Coronary artery (tissue), 2 donors: ENCODE measurements around the gene SEBOX.
A peak's percentile ranks its signal among the peaks of the same experiment; 100 is the strongest.

Experiments
- DNase-seq: peaks from one replicate; pipeline ENCODE4 v3.0.0-alpha.2; 2017; ENCODE audit warnings: low spot score
- H3K27ac ChIP-seq, 2 donors: fragments of 200-600 bp; sonication (generic); one replicate each; pipeline ENCODE4 v1.5.1; 2016 to 2019
- H3K4me3 ChIP-seq: fragments of 200-600 bp; sonication (generic); 2 replicates; pipeline ENCODE4 v1.5.1; 2016; ENCODE audit warnings: mild to moderate bottlenecking, moderate library complexity
- TF ChIP-seq, protein P1 (sequence below): fragments of 200-600 bp; sonication (generic); IDR thresholded peaks from one replicate; pipeline ENCODE4 v1.5.1; 2019; ENCODE audit warnings: antibody characterized with exemption

Gene SEBOX

DNA sequence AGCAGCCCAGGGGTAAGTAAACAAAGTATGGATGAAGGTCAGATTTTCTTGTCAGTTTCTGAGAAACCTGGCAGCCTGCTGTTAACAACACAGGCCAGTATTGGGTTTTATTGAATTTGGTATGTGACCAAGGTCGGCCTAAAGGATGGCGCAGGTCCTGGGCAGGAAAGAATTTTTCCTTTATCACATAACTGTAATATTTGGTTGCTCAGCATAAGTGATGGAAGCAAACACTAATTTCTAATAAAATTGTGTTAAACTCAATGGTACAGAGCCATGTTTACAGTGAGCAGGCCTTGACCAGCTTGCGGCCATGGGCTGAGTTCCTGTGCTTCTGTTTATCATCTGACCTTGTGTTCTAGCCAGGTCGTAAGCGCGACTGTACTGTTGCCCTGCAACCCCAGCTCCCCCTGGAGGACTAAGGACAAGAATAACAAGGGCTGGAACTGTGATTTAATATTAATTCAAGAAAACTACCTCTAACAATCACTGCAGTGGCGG, 18.2 kb downstream of the SEBOX start:
- Histone ChIP-seq H3K27ac (peak overlapping the region; percentile 45 to 77), H3K4me3 (no peak overlapping the region)
- TF ChIP-seq, protein P1, sequence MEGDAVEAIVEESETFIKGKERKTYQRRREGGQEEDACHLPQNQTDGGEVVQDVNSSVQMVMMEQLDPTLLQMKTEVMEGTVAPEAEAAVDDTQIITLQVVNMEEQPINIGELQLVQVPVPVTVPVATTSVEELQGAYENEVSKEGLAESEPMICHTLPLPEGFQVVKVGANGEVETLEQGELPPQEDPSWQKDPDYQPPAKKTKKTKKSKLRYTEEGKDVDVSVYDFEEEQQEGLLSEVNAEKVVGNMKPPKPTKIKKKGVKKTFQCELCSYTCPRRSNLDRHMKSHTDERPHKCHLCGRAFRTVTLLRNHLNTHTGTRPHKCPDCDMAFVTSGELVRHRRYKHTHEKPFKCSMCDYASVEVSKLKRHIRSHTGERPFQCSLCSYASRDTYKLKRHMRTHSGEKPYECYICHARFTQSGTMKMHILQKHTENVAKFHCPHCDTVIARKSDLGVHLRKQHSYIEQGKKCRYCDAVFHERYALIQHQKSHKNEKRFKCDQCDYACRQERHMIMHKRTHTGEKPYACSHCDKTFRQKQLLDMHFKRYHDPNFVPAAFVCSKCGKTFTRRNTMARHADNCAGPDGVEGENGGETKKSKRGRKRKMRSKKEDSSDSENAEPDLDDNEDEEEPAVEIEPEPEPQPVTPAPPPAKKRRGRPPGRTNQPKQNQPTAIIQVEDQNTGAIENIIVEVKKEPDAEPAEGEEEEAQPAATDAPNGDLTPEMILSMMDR: no peak
- no peak for DNase-seq

DNA sequence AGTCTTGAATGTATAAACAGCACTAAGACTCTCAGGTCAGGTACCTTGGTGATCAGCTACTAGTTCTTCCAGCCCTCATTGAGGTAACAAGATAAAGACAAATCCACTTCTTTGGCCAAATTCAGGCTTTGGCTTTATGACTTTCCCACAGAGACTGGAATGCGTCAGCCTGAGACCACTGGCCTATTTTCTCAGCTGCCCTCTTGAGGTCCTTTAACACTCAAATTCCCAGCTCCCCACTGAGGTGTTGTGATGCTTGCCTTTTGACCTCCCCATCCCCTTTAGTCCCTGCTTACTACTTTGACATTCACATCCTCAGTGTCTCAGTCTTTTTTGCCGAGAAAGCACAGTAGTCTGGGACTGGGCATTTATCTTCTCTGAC, 18.8 kb downstream of the SEBOX start:
- H3K4me3 ChIP-seq: no peak overlapping the region
- H3K27ac ChIP-seq: peak overlapping the region; percentile 45 to 77
- TF ChIP-seq, protein P1: no peak
- DNase-seq: no peak

DNA sequence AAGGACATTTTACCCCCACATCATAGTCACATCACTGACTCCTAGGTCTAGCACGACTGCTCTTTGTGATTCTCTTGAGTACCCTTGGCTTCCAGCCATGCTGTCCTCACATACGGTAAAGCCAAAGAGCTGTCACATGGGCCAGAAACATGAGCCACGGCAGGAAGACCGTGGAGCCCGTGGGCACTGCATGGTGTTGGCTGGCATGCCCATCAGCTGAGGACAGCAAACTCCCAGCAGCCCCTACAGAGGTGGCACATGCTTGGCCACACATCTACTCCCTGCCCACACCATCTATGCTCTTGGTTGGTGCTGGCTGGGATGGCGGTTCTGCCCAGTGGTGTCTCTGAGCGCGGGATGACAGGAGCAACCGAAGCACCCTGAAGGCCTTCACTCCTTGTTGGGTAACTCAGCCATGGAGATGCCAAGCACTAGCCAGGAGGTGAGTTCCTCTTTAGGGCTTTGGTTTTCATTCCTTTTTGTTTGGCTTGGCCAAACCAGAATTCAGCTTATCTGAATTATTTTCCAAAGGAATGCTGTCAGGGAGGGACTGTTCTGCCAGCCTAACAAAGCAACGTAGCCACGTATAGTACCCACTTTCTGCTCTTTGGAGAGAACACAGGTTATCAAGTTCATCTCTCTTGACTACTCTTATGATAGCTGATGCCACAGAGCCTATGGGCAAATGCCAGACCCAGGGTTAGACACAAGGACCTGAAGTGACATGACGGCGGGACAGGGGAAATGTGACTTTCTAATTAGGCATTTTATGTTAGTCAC, 19.4 kb downstream of the SEBOX start:
- Histone ChIP-seq H3K4me3 (no peak overlapping the region), H3K27ac (peak overlapping the region; percentile 45 to 77)
- TF ChIP-seq, protein P1: no peak
- no peak for DNase-seq

DNA sequence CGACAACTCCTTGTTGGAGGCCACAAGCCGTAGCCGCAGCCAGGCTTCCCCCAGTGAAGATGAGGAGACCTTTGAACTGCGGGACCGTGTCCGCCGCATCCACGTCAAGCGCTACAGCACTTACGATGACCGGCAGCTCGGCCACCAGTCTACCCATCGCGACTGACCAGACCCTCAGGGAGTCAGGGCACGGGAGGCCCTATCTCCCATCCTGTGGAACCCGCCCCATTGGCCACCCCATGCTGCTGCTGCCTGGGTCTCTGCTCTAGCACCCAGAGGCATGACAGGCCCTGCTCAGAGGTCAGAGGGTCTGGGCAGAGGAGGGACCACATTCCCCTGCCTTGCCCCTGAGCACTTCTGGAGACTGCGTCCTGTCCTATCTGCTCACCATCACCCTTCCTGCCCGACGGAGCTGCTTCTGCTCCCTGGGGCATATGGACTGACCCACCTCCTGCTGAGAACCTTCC, 20.5 kb downstream of the SEBOX start:
- peak overlapping the region in 1 of 2 donors; percentile 77 for H3K27ac ChIP-seq
- no peak overlapping the region for H3K4me3 ChIP-seq
- no peak for DNase-seq
- TF ChIP-seq, protein P1: no peak

DNA sequence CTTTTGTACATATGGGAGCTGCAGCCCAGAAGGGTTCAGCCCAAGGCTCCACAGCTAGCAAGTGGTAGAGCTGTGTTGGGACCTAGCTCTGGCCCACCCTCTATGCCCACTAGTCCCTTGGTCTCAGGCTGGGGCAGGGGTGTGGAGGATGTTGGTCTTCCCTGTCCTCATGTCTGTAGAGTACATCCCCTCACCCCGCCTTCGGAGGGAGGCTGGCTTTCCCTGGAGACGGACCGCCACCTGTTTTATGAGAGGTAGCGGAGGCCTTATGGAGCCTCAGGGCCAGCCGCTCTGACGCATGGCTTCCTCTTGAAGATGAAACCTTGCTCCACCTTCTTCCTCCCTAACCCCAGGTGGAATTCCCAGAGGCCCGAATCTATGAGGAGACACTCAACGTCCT, 21.0 kb downstream of the SEBOX start:
- Histone ChIP-seq H3K4me3 (no peak overlapping the region), H3K27ac (peak overlapping the region in 1 of 2 donors; percentile 77)
- DNase-seq: no peak
- TF ChIP-seq, protein P1: no peak

DNA sequence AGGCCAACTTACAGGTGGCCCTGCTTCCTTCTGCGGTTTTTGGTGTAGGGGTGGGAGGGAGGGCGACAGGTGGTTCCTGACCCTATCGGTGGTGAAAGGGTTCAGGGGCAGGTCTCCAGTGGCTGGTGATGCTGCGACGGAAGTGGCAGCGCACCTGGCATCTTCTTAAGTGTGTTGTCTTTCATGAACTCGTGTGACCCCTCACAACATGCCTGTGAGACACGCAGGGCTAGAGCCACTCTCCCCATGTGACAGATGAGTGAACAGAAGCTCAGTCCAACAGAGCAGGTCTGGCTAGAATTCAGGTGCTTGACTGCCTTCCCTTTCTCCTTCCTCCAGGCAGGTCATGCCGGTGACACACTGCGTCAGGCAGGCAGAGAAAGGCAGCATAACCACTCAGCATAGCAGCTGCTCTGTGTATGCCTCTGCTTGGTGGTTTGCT, 21.5 kb downstream of the SEBOX start:
- TF ChIP-seq, protein P1: no peak
- H3K4me3 ChIP-seq: no peak overlapping the region
- peak overlapping the region in 1 of 2 donors; percentile 30 for H3K27ac ChIP-seq
- DNase-seq: no peak

DNA sequence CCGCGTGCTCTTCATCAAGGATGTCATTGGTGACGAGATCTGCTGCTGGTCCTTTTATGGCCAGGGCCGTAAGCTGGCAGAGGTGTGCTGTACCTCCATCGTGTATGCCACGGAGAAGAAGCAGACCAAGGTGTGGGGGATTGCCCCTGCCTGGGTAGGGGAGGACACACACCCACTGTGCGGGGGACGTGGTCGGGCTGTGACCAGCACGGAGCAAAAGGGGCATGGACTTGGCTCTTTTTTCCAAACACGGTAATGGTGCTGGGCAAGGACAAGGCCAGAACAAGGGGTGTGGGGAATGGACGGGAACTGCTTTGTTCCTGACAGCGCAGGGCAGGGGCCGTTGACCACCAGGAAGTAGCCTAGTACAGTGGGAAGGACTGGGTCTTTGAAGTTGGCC, 22.7 kb downstream of the SEBOX start:
- Histone ChIP-seq H3K27ac (no peak overlapping the region), H3K4me3 (no peak overlapping the region)
- no peak for DNase-seq
- TF ChIP-seq, protein P1: no peak
